H1 (cell line): ENCODE data around the gene STK39. TPM values are rescaled to one million over a fixed set of nuclear protein-coding genes. Genes with fewer than 3 reads are reported as not detected.

Source experiments
- BCL11A ChIP-seq, 2 experiments: IDR thresholded peaks; one replicate each; pipeline ENCODE4 v1.6.1; 2011; ENCODE audit warnings: low read depth in 2 of 2, low read length in 2 of 2, mild to moderate bottlenecking in 2 of 2
- CREB1 ChIP-seq: IDR thresholded peaks from 2 replicates; pipeline ENCODE4 v1.6.1; 2012; ENCODE audit warnings: inconsistent platforms
- HDAC6 ChIP-seq: IDR thresholded peaks from one replicate; pipeline ENCODE4 v1.7.1; 2012; ENCODE audit warnings: low read depth, mild to moderate bottlenecking, inconsistent platforms, low read length, moderate library complexity
- SRF ChIP-seq: IDR thresholded peaks from 2 replicates; pipeline ENCODE4 v1.6.1; 2011; ENCODE audit warnings: mild to moderate bottlenecking, low read depth, low read length, moderate library complexity
- polyA plus RNA-seq, 7 experiments: library from polyadenylated mRNA; depleted of rRNA in 3 of 7; stranded (reverse) in 5 of 7; unstranded in 2 of 7; fragments of >200 nt in 5 of 7; fragments of 200-250 nt in 2 of 7; gene quantifications; 1 replicate in 5 of 7; 2 replicates in 1 of 7; 4 replicates in 1 of 7; pipeline versions ENCODE4 v1.2.1 to v1.2.3, GENCODE V29; 2011 to 2013; ENCODE audit warnings: missing spikeins in 2 of 7, mixed read lengths in 2 of 7
- total RNA-seq: library from RNA; stranded (reverse); fragmentation: NEBNext Ultra II Directional; extraction: Animal tissue kit (Norgen Biotek cat#: 25700); gene quantifications from 2 replicates; pipeline ENCODE4 v1.2.1, GENCODE V29; 2021
- TF ChIP-seq, protein P1 (sequence below): fragments of 300-600 bp; sonication (generic); IDR thresholded peaks from 2 replicates; pipeline ENCODE4 v1.7.1; 2012; ENCODE audit warnings: low read length, moderate library complexity, mild to moderate bottlenecking, inconsistent platforms; ENCODE audit not compliant: insufficient replicate concordance

STK39 gene
- total and polyA plus RNA-seq, 2 of the 8 experiments (the other 6 are each of a cell fraction or from before 2014, with no cell fraction given): 13.7 to 23.8 TPM

DNA sequence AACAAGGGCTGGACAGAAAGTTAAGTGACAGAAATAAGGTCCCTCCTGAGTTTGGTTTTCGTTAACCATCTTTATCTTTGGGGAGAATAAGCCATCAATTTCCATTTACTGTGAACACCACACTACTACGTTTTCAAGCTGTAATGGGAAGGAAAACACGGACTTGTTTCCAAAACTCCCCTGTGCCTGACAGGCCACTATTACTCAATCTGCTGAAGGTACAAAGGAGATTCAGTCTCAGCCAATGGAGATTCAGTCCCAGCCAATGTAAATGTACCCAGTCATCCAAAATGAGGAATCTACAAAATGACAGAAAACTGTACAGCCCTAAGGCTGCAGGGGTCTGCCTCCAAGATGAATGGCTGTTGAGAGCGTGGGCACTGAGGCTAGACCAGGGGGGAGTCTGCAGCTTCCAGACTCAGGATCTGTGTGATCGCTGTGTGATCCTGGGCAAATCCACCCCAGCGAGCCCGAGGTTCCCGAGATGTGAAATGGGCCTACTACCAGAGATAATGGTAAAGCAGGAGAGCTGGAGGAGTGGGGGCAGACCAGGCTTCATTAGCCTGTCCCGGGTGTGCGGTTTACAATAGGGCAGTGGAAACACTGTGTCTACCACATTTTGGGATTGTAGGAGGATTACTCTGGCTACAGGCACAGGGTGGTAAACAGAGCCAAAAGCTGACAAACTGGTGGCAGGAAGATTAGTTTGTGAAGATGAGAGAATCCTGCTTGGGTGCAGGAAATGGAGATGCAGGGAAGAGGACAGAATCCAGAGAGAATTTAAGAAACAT lies 284.8 kb downstream of the STK39 start (continued):
- TF ChIP-seq, protein P1, sequence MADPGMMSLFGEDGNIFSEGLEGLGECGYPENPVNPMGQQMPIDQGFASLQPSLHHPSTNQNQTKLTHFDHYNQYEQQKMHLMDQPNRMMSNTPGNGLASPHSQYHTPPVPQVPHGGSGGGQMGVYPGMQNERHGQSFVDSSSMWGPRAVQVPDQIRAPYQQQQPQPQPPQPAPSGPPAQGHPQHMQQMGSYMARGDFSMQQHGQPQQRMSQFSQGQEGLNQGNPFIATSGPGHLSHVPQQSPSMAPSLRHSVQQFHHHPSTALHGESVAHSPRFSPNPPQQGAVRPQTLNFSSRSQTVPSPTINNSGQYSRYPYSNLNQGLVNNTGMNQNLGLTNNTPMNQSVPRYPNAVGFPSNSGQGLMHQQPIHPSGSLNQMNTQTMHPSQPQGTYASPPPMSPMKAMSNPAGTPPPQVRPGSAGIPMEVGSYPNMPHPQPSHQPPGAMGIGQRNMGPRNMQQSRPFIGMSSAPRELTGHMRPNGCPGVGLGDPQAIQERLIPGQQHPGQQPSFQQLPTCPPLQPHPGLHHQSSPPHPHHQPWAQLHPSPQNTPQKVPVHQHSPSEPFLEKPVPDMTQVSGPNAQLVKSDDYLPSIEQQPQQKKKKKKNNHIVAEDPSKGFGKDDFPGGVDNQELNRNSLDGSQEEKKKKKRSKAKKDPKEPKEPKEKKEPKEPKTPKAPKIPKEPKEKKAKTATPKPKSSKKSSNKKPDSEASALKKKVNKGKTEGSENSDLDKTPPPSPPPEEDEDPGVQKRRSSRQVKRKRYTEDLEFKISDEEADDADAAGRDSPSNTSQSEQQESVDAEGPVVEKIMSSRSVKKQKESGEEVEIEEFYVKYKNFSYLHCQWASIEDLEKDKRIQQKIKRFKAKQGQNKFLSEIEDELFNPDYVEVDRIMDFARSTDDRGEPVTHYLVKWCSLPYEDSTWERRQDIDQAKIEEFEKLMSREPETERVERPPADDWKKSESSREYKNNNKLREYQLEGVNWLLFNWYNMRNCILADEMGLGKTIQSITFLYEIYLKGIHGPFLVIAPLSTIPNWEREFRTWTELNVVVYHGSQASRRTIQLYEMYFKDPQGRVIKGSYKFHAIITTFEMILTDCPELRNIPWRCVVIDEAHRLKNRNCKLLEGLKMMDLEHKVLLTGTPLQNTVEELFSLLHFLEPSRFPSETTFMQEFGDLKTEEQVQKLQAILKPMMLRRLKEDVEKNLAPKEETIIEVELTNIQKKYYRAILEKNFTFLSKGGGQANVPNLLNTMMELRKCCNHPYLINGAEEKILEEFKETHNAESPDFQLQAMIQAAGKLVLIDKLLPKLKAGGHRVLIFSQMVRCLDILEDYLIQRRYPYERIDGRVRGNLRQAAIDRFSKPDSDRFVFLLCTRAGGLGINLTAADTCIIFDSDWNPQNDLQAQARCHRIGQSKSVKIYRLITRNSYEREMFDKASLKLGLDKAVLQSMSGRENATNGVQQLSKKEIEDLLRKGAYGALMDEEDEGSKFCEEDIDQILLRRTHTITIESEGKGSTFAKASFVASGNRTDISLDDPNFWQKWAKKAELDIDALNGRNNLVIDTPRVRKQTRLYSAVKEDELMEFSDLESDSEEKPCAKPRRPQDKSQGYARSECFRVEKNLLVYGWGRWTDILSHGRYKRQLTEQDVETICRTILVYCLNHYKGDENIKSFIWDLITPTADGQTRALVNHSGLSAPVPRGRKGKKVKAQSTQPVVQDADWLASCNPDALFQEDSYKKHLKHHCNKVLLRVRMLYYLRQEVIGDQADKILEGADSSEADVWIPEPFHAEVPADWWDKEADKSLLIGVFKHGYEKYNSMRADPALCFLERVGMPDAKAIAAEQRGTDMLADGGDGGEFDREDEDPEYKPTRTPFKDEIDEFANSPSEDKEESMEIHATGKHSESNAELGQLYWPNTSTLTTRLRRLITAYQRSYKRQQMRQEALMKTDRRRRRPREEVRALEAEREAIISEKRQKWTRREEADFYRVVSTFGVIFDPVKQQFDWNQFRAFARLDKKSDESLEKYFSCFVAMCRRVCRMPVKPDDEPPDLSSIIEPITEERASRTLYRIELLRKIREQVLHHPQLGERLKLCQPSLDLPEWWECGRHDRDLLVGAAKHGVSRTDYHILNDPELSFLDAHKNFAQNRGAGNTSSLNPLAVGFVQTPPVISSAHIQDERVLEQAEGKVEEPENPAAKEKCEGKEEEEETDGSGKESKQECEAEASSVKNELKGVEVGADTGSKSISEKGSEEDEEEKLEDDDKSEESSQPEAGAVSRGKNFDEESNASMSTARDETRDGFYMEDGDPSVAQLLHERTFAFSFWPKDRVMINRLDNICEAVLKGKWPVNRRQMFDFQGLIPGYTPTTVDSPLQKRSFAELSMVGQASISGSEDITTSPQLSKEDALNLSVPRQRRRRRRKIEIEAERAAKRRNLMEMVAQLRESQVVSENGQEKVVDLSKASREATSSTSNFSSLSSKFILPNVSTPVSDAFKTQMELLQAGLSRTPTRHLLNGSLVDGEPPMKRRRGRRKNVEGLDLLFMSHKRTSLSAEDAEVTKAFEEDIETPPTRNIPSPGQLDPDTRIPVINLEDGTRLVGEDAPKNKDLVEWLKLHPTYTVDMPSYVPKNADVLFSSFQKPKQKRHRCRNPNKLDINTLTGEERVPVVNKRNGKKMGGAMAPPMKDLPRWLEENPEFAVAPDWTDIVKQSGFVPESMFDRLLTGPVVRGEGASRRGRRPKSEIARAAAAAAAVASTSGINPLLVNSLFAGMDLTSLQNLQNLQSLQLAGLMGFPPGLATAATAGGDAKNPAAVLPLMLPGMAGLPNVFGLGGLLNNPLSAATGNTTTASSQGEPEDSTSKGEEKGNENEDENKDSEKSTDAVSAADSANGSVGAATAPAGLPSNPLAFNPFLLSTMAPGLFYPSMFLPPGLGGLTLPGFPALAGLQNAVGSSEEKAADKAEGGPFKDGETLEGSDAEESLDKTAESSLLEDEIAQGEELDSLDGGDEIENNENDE: no peak
- TF ChIP-seq HDAC6: no peak
- TF ChIP-seq CREB1: no peak
- TF ChIP-seq BCL11A (IDR thresholded peaks at IDR 0.05; ENCODE audit: low read depth in 2 of 2, low read length in 2 of 2): no peak
- no peak for TF ChIP-seq SRF
